H9 (cell line): ENCODE data around the gene SEMA5A. TPM values are rescaled to one million over a fixed set of nuclear protein-coding genes. Genes with fewer than 3 reads are reported as not detected.

Experiments
- DNase-seq: peaks from one replicate; pipeline ENCODE4 v3.0.0-alpha.2; 2017
- H2AFZ ChIP-seq: one replicate; pipeline ENCODE4 v1.6.1; 2013; ENCODE audit warnings: mild to moderate bottlenecking, low read length, control low read depth, moderate library complexity
- H2AK5ac ChIP-seq: 2 replicates; pipeline ENCODE4 v1.6.1; 2013; ENCODE audit warnings: low read length, control low read depth, mixed read lengths; ENCODE audit not compliant: insufficient read length
- H2BK120ac ChIP-seq: one replicate; pipeline ENCODE4 v1.6.1; 2013; ENCODE audit warnings: low read depth, mild to moderate bottlenecking, low read length, control low read depth, inconsistent platforms; ENCODE audit not compliant: poor library complexity, severe bottlenecking
- H2BK12ac ChIP-seq: 2 replicates; pipeline ENCODE4 v1.6.1; 2013; ENCODE audit warnings: low read length, control low read depth, mixed read lengths, low read depth; ENCODE audit not compliant: insufficient read length
- H2BK15ac ChIP-seq: 2 replicates; pipeline ENCODE4 v1.6.1; 2013; ENCODE audit warnings: low read depth, low read length, control low read depth
- H2BK20ac ChIP-seq: one replicate; pipeline ENCODE4 v1.6.1; 2013; ENCODE audit warnings: low read depth, mild to moderate bottlenecking, low read length, control low read depth, inconsistent platforms; ENCODE audit not compliant: poor library complexity, severe bottlenecking
- H2BK5ac ChIP-seq: 2 replicates; pipeline ENCODE4 v1.6.1; 2013; ENCODE audit warnings: low read length, control low read depth, mixed read lengths; ENCODE audit not compliant: insufficient read length
- H3K14ac ChIP-seq: 2 replicates; pipeline ENCODE4 v1.6.1; 2013; ENCODE audit warnings: low read length, control low read depth; ENCODE audit not compliant: insufficient read depth
- H3K18ac ChIP-seq: 2 replicates; pipeline ENCODE4 v1.6.1; 2013; ENCODE audit warnings: low read depth, mild to moderate bottlenecking, mixed read lengths, low read length, control low read depth; ENCODE audit not compliant: insufficient read length
- H3K23ac ChIP-seq: 2 replicates; pipeline ENCODE4 v1.6.1; 2013; ENCODE audit warnings: low read length, control low read depth, mixed read lengths, low read depth; ENCODE audit not compliant: insufficient read length
- H3K23me2 ChIP-seq: 2 replicates; pipeline ENCODE4 v1.6.1; 2013; ENCODE audit warnings: low read depth, mild to moderate bottlenecking, mixed read lengths, low read length, control low read depth; ENCODE audit not compliant: insufficient read length, poor library complexity, severe bottlenecking
- H3K27ac ChIP-seq: 2 replicates; pipeline ENCODE4 v1.5.1; 2013; ENCODE audit warnings: low read length, control low read depth, mixed read lengths, low read depth; ENCODE audit not compliant: insufficient read length
- H3K27me3 ChIP-seq: 2 replicates; pipeline ENCODE4 v1.6.1; 2013; ENCODE audit warnings: low read length, control low read depth, inconsistent platforms; ENCODE audit not compliant: insufficient read depth
- H3K4ac ChIP-seq: 2 replicates; pipeline ENCODE4 v1.6.1; 2013; ENCODE audit warnings: low read depth, mild to moderate bottlenecking, control low read depth, inconsistent platforms, low read length, moderate library complexity
- H3K4me1 ChIP-seq: 2 replicates; pipeline ENCODE4 v1.6.1; 2013; ENCODE audit warnings: low read length, control low read depth, inconsistent platforms; ENCODE audit not compliant: insufficient read depth
- H3K4me2 ChIP-seq: 2 replicates; pipeline ENCODE4 v1.6.1; 2013; ENCODE audit warnings: low read length, control low read depth, mixed read lengths; ENCODE audit not compliant: insufficient read length, insufficient read depth
- H3K56ac ChIP-seq: 2 replicates; pipeline ENCODE4 v1.6.1; 2013; ENCODE audit warnings: low read depth, mild to moderate bottlenecking, mixed read lengths, low read length, control low read depth; ENCODE audit not compliant: insufficient read length
- H3K79me1 ChIP-seq: 2 replicates; pipeline ENCODE4 v1.6.1; 2013; ENCODE audit warnings: low read depth, mild to moderate bottlenecking, moderate library complexity, low read length, control low read depth, inconsistent platforms; ENCODE audit not compliant: insufficient read depth, poor library complexity, severe bottlenecking
- H3K79me2 ChIP-seq: 2 replicates; pipeline ENCODE4 v1.6.1; 2013; ENCODE audit warnings: low read length, control low read depth, inconsistent platforms; ENCODE audit not compliant: insufficient read depth
- H3K9ac ChIP-seq: 2 replicates; pipeline ENCODE4 v1.6.1; 2013; ENCODE audit warnings: low read length, control low read depth, mixed read lengths; ENCODE audit not compliant: insufficient read length; ENCODE audit errors: extremely low read depth
- H3K9me3 ChIP-seq: one replicate; pipeline ENCODE4 v1.6.1; 2013; ENCODE audit warnings: low read depth, low read length, inconsistent platforms; ENCODE audit not compliant: control insufficient read depth
- H3T11ph ChIP-seq: one replicate; pipeline ENCODE4 v1.6.1; 2013; ENCODE audit warnings: mild to moderate bottlenecking, low read length, control low read depth, inconsistent platforms
- H4K20me1 ChIP-seq: one replicate; pipeline ENCODE4 v1.6.1; 2013; ENCODE audit not compliant: control insufficient read depth, insufficient read length, insufficient read depth
- H4K5ac ChIP-seq: 2 replicates; pipeline ENCODE4 v1.6.1; 2013; ENCODE audit warnings: low read depth, mild to moderate bottlenecking, mixed read lengths, low read length, control low read depth; ENCODE audit not compliant: insufficient read length
- H4K8ac ChIP-seq: replicated peaks from 2 replicates; pipeline ENCODE4 v1.6.1; 2013; ENCODE audit warnings: low read length, control low read depth, mixed read lengths, low read depth; ENCODE audit not compliant: insufficient read length
- H4K91ac ChIP-seq: 2 replicates; pipeline ENCODE4 v1.6.1; 2013; ENCODE audit warnings: low read depth, mild to moderate bottlenecking, moderate library complexity, mixed read lengths, low read length, control low read depth; ENCODE audit not compliant: insufficient read length
- H3K27ac Mint-ChIP-seq, 3 experiments: 2 replicates in 2 of 3; 3 replicates in 1 of 3; pipeline ENCODE4 v1.8.0; 2020 to 2021; ENCODE audit warnings: mixed read lengths in 3 of 3, mild to moderate bottlenecking in 1 of 3, moderate library complexity in 1 of 3
- H3K27me3 Mint-ChIP-seq: 2 replicates; pipeline ENCODE4 v1.8.0; 2021; ENCODE audit warnings: low read depth, mild to moderate bottlenecking, moderate library complexity, mixed read lengths
- H3K36me3 Mint-ChIP-seq, 3 experiments: 2 replicates in 2 of 3; 3 replicates in 1 of 3; pipeline ENCODE4 v1.8.0; 2020 to 2021; ENCODE audit warnings: low read depth in 3 of 3, mixed read lengths in 3 of 3; ENCODE audit not compliant: insufficient read depth in 1 of 3
- H3K4me1 Mint-ChIP-seq, 2 experiments: 2 replicates each; pipeline ENCODE4 v1.8.0; 2020; ENCODE audit warnings: mixed read lengths in 2 of 2
- H3K4me3 Mint-ChIP-seq, 2 experiments: 2 replicates in 1 of 2; 3 replicates in 1 of 2; pipeline ENCODE4 v1.8.0; 2020 to 2021; ENCODE audit warnings: mild to moderate bottlenecking in 2 of 2, mixed read lengths in 2 of 2, moderate library complexity in 1 of 2
- H3K9me3 Mint-ChIP-seq, 2 experiments: 2 replicates in 1 of 2; 3 replicates in 1 of 2; pipeline ENCODE4 v1.8.0; 2020; ENCODE audit warnings: mild to moderate bottlenecking in 2 of 2, mixed read lengths in 2 of 2, moderate library complexity in 1 of 2
- WGBS: extraction: QIAGEN DNeasy Blood & Tissue Kit; methylation state at CpG from one replicate; pipeline ENCODE4 v1.1.7; 2013; ENCODE audit warnings: missing lambda C conversion rate, low lambda C conversion rate, mixed read lengths; ENCODE audit not compliant: insufficient read length; ENCODE audit errors: extremely low coverage; 5-methylcytosine and 5-hydroxymethylcytosine counted together
- total RNA-seq: library from RNA; stranded (reverse); gene quantifications from 2 replicates; pipeline ENCODE4 v1.2.1, GENCODE V29; 2021
- TF ChIP-seq, protein P1 (sequence below): fragments of 200-600 bp; sonication (generic); conservative IDR thresholded peaks from 3 replicates; pipeline ENCODE4 v1.8.0; 2021; ENCODE audit warnings: antibody characterized with exemption, mild to moderate bottlenecking

SEMA5A gene
- total RNA-seq, 1 experiment from 2014 or later: 4.3 TPM

DNA sequence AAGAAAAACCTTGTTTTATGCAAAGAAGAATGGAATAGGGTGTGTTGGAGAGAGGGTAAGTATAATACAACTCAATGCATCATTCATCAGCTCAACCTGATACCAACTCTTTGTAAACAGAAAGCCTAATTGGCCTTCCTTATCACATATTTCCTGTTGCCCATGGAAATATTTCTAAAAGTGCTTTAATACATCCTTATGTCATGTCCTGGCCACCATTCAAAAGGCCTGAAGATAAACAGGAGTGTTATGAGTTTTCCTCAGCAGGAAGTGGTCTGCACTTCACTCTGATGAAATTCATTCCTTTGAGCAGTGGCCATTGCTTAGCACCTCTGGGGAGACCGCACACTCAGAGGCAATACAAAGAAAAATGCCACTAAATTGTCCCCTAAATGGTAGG is 511.2 kb downstream of the SEMA5A start:
- Histone ChIP-seq H3K4me2 (no peak overlapping the region), H2BK5ac (no peak overlapping the region), H3K4me1 (no peaks in the 10 kb centered on the region; the same call in 1 of the 2 replicates), H3T11ph (no peak overlapping the region), H3K23me2 (no peaks in the 10 kb centered on the region), H2BK15ac (no peak overlapping the region), H3K79me1 (no peaks in the 10 kb centered on the region), H3K9me3 (no peaks in the 10 kb centered on the region), H4K91ac (no peak overlapping the region), H2BK20ac (no peak overlapping the region), H2AK5ac (no peak overlapping the region), H3K9ac (no peak overlapping the region), H3K14ac (no peak overlapping the region), H3K23ac (no peak overlapping the region), H3K27me3 (no peaks in the 10 kb centered on the region), H3K27ac (no peak overlapping the region), H4K5ac (no peak overlapping the region), H4K8ac (no peak overlapping the region), H2BK120ac (no peak overlapping the region), H2BK12ac (no peak overlapping the region), H3K56ac (no peak overlapping the region), H4K20me1 (no peaks in the 10 kb centered on the region), H3K79me2 (no peaks in the 10 kb centered on the region), H2AFZ (no peak overlapping the region), H3K18ac (no peak overlapping the region), H3K4ac (no peak overlapping the region)
- Mint-ChIP-seq H3K4me3 (no peak overlapping the region), H3K27ac (no peak overlapping the region), H3K9me3 (no peaks in the 10 kb centered on the region), H3K27me3 (peaks cover 33% of the 10 kb centered on the region), H3K36me3 (no peaks in the 10 kb centered on the region), H3K4me1 (peaks cover 11 to 14% of the 10 kb centered on the region in 2 experiments)
- DNase-seq: no peak
- TF ChIP-seq, protein P1, sequence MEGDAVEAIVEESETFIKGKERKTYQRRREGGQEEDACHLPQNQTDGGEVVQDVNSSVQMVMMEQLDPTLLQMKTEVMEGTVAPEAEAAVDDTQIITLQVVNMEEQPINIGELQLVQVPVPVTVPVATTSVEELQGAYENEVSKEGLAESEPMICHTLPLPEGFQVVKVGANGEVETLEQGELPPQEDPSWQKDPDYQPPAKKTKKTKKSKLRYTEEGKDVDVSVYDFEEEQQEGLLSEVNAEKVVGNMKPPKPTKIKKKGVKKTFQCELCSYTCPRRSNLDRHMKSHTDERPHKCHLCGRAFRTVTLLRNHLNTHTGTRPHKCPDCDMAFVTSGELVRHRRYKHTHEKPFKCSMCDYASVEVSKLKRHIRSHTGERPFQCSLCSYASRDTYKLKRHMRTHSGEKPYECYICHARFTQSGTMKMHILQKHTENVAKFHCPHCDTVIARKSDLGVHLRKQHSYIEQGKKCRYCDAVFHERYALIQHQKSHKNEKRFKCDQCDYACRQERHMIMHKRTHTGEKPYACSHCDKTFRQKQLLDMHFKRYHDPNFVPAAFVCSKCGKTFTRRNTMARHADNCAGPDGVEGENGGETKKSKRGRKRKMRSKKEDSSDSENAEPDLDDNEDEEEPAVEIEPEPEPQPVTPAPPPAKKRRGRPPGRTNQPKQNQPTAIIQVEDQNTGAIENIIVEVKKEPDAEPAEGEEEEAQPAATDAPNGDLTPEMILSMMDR: no peak
- no CpG with 5 or more reads among the region's 1 CpG for WGBS
